Measurements from ENCODE around the gene BOK.

Gene BOK

DNA sequence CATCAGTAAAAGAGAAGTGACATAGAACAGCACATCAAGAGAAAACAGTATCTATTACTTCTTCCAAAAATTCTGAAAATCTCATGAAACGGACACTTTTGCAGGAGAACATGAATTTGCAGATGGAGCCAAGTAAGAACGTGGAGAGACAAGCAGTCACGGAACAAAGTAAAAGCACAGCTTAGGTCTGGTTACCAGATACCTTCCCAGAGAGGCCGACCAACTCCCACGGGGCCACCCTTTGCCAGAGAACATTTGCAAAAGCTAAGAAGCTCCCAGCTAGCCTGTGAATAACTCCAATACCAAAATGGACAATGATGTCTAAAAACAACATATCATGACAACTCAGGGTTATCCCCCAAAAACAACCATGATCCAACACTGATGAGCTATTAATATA, 39.5 kb downstream of the BOK start:
- DNase-seq (ENCODE audit: low spot score) (no peak), FAIRE-seq (no peak)

DNA sequence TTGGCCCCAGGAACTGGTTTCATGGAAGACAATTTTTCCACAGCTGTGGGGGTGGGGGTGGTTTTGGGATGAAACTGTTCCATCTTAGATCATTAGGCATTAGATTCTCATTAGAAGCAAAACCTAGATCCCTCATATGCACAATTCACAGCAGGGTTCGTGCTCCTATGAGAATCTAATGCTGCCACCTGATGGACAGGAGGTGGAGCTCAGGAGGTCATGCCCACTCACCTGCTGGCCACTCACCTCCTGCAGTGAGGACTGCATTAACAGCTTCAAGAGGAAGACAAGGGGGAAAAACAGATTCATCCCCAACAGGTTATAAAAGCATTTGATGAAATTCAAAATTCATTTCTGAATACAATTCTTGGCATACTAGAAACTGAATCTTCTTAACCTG, 39.9 kb downstream of the BOK start:
- DNase-seq (ENCODE audit: low spot score) (peak; percentile 21), FAIRE-seq (no peak)

DNA sequence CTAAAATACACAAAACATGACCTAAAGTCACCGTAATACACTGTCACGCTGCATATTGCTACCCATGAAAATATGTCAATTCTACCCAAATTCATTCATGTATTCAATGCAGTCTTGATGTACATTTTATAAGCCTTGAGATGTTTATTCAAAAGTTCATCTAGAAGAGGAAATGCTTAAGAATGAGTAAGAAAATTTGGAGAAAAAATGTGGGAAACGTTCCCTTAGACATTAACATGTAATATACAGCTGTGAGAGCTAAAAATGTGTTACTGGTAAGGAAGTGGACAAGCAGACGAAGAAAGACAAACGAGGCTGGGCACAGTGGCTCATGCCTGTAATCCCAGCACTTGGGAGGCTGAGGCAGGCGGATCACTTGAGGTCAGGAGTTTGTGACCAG, 41.1 kb downstream of the BOK start:
- FAIRE-seq (no peak), DNase-seq (ENCODE audit: low spot score) (no peak)

DNA sequence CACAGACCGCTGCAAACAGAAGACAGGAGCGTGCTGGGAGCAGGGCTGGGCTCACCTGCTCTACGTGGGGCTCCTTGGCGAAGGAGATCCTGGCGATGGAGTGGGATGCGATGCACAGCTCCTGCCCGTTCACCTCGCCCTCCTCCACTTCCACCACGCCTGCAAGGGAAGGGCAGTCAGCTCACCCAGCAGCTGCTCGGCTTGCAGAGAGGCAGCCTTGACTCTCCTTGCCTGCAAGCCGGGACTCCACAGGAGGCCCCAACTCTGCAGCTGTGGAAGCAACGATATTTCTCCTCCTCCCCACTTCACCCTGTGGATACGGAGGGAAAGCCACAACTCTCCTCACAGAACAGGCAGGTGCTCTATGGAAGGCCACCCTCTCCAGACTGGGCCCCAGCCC, 43.3 kb downstream of the BOK start:
- DNase-seq (ENCODE audit: low spot score) (no peak), FAIRE-seq (no peak)

DNA sequence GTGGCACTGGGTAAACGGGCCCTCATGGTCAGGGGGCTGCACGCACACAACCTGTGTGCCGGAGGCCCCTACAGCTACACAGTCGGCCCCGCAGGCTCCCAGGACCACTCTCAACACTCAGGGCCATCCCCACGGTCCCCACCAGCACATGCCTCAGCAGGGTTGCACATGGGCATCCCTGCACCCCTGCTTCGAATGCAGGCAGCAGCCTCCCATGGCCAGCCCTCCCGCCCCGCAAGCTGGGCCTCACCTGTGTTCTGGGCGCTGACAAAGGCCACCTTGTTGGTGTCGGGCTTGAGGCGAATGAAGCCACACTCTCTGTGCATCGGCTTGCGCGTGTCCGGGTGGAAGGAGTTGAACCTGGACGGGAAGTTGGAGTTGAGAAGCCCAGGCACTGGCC, 44.2 kb downstream of the BOK start:
- DNase-seq (ENCODE audit: low spot score), result no peak
- no peak for FAIRE-seq

DNA sequence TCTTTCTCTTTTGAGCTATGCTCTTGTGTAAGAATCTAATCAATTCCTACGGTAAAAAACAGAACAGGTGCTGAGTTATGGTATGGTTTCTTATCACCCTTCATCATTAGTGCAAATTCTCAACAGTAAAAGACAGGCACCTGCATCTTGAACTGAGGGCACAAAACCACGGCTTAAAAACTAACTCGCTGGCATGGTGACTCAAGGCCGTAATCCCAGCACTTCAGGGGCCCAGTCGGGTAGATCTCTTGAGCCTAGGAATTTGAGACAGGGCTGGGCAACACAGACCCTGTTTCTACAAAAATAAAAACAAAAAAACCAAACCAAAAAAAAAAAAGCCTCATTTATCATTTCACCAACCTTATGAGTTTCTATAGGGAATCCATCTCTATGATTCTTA, 45.1 kb downstream of the BOK start:
- peak; percentile 34 for FAIRE-seq

DNA sequence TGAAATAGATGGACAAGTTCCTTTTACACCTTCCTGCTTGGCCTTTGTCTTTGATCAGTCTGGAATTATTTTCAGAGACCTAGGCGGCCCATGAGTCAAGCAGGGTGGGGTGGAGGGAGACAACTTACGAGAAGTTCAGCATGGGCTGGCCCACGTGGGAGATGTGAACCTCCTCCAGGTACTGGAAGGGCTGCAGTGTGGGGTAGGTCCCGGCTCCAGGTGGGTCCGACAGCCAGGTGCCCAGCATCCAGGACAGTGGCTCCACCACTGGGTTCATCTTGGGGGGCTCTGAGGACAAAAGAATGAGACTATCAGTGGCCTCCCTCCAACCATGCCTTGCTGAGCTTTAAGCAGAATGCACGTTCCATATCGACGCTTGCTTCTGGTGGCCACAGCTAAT, 47.6 kb downstream of the BOK start:
- FAIRE-seq (no peak), DNase-seq (ENCODE audit: low spot score) (no peak)

More for the DNA sequence above, 45.1 kb downstream of the BOK start:
- no peak for DNase-seq (ENCODE audit: low spot score)

DNA sequence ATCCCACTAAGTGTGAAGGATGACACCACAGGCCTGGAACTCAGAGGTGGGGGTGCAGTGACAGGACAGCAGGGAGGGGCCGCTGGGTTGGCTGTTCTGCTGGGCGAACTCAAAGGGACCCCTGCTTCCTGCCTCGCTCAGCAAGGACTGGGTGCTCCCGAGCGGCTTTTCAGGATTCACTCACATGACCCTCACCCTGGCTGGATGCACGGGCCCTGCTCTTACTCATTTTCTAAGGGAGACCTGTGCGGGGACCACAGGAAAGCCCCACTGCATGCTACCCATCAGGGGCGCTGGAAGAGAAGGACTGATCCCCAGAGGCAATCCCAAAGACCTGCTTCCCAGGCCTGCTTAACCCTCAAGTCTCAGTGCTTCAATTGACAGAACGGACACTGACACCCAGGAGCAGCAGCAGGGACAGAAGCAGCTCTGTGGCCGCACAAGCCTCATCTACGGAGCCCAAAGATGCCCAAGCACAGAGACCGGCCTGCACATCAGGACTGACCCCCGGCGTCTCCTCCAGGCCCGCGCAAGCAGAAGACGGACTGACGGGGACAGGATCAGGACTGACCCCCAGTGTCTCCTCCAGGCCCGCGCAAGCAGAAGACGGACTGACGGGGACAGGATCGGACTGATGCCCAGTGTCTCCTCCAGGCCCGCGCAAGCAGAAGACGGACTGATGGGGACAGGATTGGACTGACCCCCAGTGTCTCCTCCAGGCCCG, 48.8 kb downstream of the BOK start:
- no peak for DNase-seq (ENCODE audit: low spot score)
- no peak for FAIRE-seq

DNA sequence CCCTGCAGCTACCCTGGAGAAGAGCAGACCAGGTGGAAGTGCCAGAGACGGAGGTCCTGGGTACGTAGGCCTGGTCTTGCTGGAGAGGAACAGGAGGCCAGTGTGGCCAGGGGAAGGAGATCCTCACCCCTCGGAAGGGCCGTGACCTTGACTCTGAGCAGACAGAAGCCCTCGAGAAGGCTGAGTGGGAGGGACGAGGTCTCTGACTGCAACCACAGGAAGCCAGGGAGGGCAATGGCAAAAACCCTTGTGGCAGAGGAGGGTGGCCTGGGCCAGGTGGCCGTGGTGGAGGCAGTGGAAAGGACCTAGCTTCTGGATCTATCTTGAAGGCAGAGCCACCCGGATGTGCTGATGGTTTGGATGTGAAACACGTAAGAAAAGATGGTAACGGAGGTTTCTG, 50.3 kb downstream of the BOK start:
- DNase-seq (ENCODE audit: low spot score), result no peak
- FAIRE-seq, result no peak

DNA sequence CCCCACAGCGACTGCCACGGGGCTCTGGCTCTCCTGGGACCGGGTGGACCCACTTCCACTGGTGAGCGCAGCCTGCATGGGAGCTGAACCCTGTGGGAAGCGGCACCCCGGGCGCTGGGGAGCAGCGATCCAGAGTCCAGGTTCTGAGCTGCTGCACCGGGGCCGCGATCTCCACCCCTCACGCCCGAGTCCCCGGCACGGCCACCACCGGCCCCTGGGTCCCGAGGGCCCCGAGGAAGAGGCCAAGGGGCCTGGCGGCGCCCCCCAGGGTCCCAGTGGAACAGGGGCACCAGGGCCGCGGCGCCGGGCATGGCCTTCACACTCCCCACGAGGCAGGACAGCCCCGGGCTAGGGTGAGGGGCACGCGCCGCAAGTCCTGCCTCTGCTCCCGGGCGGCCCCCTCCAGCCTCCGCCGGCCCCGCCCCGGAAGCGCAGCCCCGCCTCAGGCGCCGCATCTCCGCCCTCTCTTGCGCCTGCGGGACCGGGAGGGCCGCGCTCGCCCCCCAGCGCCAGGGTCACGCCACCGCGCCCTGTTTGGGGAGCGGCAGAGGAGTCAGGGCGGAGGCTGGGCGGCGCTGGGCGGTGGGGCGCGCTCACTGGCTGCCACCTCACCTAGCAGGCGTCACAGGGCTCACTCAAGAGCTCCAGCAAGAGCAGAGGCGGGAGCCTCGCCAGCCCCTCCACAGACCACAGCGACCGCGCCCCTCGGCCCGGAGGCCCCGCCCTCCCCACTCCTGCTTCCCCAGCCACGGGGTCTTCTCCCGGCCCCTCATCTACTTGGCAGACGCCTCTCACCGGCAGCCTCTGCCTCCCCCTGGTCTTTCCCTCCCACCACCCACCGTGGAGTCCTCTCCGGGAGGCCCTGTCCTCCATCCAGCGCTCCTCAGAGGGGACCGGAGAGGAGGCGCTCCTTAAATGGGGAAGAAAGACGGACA, 51.6 kb downstream of the BOK start:
- FAIRE-seq (no peak), DNase-seq (ENCODE audit: low spot score) (peak; percentile 26)

DNA sequence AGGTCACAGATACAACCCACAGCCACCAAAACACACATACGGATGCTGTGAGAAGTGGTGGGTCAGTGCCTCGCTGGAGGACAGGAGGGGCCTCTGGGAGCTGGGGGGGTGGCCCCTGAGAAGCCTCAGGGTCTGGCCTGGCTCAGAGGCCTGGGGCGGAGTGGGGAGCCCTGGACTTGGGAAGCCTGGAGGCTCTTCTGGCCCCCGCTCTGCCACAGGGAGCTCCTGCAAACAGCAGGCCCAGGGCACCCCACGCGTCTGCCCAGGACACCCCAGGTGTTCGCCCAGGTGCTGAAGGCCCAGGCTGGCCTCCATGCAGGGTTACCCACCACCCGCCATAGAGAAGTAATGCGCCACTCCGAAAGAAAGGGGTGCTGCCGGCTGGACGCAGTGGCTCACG, 52.5 kb downstream of the BOK start:
- DNase-seq (ENCODE audit: low spot score) (no peak), FAIRE-seq (no peak)

DNA sequence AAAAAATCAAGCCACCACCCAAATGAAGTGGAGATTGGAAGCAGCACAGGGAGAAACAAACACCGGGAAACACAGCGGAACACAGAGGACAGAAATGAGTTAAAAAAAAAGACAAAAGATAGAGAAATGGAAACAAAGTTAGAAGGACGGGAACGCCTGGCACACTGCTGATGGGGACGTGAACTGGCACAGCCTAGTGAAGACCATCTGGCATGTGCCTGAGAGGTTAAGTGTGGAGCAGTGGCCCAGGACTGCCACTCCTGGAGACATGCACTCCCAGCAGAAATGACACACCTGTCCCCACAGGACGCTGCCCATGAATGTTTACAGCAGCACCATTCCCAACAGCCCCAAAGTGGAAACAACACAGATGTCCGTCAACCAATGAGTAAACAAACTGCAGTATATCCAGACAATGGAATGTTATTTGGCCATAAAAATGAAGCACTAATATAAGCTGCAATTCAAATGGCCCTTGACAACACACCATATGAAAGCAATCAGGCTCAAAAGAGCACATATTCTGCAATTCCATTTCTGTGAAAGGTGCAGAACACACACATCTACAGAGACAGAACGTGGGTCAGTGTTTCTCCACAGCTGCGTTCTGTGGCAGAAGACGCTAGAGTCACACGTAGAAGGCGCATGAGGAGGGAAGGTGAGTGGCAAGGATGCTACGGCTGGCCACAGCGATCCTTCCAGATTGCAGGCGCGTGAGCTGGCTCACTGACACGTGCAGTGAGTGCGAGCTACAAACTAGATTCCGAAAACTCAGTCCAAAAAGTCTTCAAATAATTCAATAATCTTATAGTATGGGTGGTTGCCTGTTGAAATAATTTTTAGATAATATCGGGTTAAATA, 53.8 kb downstream of the BOK start:
- FAIRE-seq (no peak), DNase-seq (ENCODE audit: low spot score) (no peak)

DNA sequence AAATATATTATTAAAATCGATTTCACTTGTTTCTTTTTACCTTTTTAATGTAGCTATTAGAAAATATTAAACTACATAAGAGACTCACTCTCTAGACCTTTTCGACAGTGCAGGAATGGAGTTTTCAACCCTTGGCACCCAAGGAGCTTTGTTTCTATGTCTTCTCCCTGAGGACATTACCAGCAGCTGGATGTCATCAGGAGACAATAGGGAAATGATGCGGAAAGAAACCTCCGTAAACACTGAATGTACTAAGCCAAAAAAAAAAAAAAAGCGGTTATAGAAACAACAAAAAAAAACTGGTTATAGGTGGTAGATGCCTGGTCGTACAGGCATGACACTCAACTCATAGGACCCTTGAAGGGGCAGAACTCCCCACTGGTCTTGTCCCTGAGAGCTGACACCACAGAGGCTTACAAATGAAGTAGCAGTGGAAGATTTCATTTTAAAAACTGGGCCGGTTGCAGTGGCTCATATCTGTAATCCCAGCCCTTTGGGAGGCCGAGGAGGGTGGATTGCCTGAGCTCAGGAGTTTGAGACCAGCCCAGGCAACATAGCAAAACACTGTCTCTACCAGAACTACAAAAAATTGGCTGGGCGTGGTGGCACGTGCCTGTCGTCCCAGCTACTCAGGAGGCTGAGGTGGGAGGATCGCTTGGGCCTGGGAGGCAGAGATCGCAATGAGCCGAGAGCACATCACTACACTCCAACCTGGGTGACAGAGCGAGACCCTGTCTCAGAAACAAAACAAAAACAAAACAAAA, 54.7 kb downstream of the BOK start:
- FAIRE-seq (no peak), DNase-seq (ENCODE audit: low spot score) (no peak)

DNA sequence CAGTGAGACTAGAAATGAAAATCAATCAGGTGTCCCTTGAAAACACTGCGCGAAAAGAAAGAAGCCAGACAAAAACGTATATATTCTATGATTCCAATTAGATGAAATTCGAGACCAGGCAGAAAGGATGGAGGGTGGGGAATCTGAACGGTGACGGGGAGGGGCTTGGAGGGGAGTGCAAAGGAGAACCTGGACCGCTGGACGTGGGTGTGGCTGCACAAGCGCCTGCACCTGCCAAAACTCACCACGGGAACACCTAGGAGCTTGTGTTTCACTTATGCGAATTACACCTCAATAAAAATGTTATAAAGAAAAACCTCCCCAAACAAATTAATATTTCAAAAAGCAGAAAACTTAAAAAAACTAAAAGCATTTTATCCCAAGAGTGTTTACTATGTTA, 56.5 kb downstream of the BOK start:
- FAIRE-seq, result no peak
- DNase-seq (ENCODE audit: low spot score), result no peak

DNA sequence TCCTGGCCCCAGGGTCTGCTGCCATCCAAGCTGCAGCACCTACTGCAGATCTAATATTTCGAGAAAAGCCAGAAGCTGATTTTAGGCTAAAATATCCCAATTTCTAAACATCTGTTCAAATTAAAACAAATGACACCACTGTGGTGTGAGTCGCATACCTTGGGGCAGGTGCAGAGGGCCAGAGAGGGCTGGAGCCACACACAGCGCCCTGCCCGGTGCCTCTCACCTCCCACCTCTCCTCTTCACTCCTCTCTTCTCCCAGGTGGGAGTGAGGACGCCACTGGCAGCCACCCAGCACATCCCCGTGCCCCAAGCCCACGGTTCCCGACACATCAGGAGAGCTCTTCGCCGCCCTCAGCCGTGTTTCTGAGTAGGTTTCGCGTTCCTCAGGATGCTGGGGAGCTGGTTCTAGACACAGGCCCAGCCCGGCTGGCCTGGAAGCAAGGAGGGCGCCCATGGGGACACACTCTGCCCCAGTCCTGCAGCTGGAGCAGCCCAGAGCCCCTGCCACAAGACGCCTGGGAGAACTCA, 57.0 kb downstream of the BOK start:
- DNase-seq (ENCODE audit: low spot score), result no peak
- FAIRE-seq, result no peak

DNA sequence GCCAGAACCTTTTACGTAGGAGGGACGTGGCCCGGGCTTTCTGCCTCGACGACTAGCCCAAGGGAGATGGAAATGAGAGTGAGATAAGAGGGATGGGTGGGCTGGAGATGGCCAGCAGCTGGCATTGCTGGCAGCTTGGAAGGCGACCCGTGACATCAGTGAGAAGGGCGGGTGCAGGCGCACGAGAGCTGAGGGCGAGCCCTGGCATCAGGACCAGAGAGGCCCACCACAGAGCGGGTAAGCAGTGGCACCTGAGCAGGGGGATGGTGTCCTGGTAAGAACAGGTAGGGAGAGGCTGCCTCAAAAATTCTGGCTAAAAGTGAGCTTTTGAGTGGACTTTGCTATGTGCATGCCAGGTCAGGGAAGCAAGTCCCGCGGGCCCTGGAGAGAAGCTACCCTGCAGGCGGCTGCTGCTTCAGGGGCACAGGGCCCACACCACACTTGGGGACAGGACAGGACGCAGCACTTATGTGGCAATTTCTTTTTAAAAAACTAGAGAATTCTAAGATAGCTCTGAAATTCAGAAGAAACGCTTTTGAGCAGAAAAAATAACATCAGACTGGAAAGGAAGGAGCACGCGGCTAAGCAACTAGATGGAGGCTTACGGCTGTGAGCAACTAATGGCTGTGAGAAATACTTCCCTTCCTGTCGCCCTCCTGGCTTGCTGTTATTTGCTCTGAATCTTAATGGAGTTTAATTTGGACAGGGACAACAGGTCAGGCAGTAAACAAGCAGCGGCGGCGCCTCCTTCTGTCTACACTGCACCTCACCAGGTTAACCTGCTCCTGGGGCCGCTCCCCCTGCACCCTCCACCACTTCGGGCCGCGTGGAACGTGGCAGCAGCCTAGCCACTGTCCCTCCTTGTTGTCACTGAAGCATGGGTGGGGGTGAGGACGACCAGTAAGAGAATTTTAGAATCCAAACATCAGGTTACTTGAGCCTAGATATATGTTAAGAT, 57.9 kb downstream of the BOK start:
- FAIRE-seq, result no peak
- no peak for DNase-seq (ENCODE audit: low spot score)

DNA sequence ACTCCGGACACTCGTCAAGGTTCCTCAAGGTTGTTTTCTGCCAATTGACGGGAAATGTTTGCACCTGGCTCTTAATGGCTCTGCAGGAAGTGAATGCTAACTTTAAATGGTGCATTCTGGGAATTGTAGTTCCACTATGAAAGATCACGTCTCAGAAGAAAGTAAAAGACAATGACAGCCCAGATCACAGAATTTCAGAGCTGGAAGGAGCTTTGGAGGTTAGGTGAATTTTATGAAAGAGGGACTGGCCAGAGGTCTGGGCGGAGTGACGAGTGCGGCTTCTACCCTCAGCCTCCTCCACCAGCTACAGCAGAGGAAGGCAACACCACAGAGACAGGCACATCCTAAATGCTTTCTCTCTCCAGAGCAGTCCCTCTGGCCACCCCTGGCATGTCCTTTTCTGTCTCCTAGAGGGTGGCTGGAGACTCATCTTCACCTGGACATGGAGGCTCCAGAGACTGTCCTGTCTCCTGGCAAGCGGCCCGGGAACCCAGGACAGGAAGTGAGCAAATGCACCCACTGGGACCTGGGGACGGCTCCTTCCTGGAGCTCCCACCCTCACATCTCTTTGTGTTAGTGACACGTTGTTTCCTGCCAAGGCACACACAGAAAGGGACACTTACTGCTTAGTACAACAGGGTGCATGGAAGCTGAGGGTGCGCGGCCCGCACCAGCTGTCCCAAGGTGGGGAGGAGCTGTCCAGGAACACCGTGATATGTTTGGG, 59.0 kb downstream of the BOK start:
- DNase-seq (ENCODE audit: low spot score) (no peak), FAIRE-seq (no peak)

DNA sequence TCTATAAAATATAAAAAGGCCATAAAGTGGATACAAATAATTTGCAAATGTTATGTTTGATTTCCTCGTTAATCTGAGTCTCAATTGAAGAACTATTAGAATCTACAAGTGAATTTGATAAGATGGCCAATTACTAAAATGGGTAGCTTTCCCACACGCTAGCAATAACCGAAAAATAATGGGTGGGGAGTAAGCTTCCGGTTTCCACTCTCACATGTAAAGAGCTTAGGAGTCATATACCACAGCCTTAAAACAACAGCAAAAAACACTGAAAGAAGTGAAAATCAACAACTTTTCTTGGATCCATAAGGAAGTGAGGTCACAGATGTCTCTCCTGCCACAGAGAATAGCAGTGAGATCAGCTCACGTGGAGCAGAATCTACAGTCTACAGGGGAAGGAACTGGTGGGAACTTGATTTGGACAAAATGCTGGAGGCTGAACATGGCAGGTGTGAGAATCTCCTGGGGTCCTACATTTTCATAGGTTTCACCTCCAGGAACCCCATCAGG, 59.8 kb downstream of the BOK start:
- FAIRE-seq, result no peak
- no peak for DNase-seq (ENCODE audit: low spot score)

DNA sequence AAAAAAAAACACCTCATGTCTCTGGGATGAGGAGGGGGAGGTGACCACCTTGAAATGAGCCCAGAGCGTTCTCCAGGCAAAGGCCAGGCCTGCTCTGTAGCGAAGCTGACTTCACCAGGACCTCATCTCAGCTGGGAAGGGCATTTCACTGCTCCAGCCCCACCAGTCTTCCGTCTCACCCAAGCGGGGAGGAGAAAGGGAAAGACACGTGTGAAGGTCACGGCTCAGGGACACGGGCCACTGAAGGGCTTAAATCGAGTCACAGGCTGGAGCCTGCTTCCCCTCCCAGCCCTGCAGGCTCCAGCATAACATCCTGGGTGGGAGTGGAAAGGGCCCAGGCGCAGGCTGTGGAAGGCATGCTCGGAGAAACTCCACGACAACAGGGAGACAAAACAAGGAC, 60.3 kb downstream of the BOK start:
- FAIRE-seq, result no peak
- no peak for DNase-seq (ENCODE audit: low spot score)

Data from RCC 7860 (cell line).